Peyer's patch (tissue), 4 donors: Measurements from ENCODE around the gene TUBB3. TPM values are rescaled to one million over a fixed set of nuclear protein-coding genes. Genes with fewer than 3 reads are reported as not detected.

Source experiments
- DNase-seq, 3 donors: peaks; one replicate each; pipeline ENCODE4 v3.0.0-alpha.2; 2017 to 2019
- H3K27ac ChIP-seq, 4 donors: fragments of 200-600 bp; sonication (generic); one replicate each; pipeline ENCODE4 v1.5.1; 2016 to 2019
- H3K27me3 ChIP-seq, 2 donors: fragments of 200-600 bp; sonication (generic); one replicate each; pipeline ENCODE4 v1.5.1; 2019
- H3K36me3 ChIP-seq, 3 donors: fragments of 200-600 bp; sonication (generic); one replicate each; pipeline ENCODE4 v1.5.1; 2016 to 2019
- H3K4me1 ChIP-seq, 4 donors: fragments of 200-600 bp; sonication (generic); one replicate each; pipeline ENCODE4 v1.5.1; 2016 to 2019
- H3K4me3 ChIP-seq, 4 donors: fragments of 200-600 bp; sonication (generic); 1 replicate in 3 of 4; 2 replicates in 1 of 4; pipeline ENCODE4 v1.5.1; 2016 to 2019; ENCODE audit warnings: mild to moderate bottlenecking in 1 of 4
- H3K9me3 ChIP-seq, 4 donors: fragments of 200-600 bp; sonication (generic); one replicate each; pipeline ENCODE4 v1.5.1; 2016 to 2019; ENCODE audit warnings: mild to moderate bottlenecking in 1 of 4
- POLR2A ChIP-seq, 2 donors: fragments of 450-650 bp; IDR thresholded peaks; one replicate each; pipeline ENCODE4 v1.5.1; 2017; ENCODE audit warnings: antibody characterized with exemption in 2 of 2, mild to moderate bottlenecking in 2 of 2, moderate library complexity in 2 of 2
- total RNA-seq, 4 donors: library from RNA; depleted of rRNA; stranded (reverse); fragments of >200 nt; gene quantifications; one replicate each; pipeline ENCODE4 v1.1.0, GENCODE V29; 2016
- TF ChIP-seq, protein P1 (sequence below), 6 experiments: fragments of 450-650 bp in 4 of 6; fragments of 200-600 bp in 2 of 6; sonication (generic) in 1 of 6; IDR thresholded peaks; one replicate each; pipeline ENCODE4 v1.5.1; 2017 to 2019; ENCODE audit warnings: antibody characterized with exemption in 6 of 6, mild to moderate bottlenecking in 3 of 6, moderate library complexity in 1 of 6

TUBB3 gene
- total RNA-seq, 4 donors from 2014 or later = 2.1 to 12.4 (median 4.6) TPM

DNA sequence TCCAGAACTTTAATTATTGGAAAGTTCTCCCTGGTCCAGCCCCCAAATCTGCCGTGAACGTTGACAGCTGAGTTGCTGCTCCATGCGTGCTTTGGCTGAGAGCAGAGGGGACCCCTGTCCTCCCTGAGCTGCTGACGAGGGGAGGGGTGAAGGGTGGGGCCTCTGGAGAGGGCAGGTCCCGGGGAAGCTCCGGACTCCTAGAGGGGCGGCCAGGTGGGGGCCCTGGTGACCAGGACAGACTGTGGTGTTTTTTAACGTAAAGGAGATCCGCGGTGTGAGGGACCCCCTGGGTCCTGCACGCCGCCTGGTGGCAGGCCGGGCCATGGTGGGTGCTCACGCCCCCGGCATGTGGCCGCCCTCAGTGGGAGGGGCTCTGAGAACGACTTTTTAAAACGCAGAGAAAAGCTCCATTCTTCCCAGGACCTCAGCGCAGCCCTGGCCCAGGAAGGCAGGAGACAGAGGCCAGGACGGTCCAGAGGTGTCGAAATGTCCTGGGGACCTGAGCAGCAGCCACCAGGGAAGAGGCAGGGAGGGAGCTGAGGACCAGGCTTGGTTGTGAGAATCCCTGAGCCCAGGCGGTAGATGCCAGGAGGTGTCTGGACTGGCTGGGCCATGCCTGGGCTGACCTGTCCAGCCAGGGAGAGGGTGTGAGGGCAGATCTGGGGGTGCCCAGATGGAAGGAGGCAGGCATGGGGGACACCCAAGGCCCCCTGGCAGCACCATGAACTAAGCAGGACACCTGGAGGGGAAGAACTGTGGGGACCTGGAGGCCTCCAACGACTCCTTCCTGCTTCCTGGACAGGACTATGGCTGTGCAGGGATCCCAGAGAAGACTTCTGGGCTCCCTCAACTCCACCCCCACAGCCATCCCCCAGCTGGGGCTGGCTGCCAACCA, 4.4 kb upstream of the TUBB3 start, which contains the start of gene MC1R:
Gene MC1R, plus strand, starts transcription at position 410 of the 895 bp plus-strand sequence. Its CDS starts 397 bp downstream, at position 807.
- H3K9me3 ChIP-seq = no peaks in the 10 kb centered on the region
- TF ChIP-seq, protein P1, sequence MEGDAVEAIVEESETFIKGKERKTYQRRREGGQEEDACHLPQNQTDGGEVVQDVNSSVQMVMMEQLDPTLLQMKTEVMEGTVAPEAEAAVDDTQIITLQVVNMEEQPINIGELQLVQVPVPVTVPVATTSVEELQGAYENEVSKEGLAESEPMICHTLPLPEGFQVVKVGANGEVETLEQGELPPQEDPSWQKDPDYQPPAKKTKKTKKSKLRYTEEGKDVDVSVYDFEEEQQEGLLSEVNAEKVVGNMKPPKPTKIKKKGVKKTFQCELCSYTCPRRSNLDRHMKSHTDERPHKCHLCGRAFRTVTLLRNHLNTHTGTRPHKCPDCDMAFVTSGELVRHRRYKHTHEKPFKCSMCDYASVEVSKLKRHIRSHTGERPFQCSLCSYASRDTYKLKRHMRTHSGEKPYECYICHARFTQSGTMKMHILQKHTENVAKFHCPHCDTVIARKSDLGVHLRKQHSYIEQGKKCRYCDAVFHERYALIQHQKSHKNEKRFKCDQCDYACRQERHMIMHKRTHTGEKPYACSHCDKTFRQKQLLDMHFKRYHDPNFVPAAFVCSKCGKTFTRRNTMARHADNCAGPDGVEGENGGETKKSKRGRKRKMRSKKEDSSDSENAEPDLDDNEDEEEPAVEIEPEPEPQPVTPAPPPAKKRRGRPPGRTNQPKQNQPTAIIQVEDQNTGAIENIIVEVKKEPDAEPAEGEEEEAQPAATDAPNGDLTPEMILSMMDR (IDR thresholded peaks at IDR 0.05) = peak in 4 of 6 experiments; percentile 20 to 41 (median 28)
- no peak for TF ChIP-seq POLR2A (IDR thresholded peaks at IDR 0.05)
- peak within 1 kb of the TSS in 3 of 4 donors; percentile 47 to 67 (median 51) for H3K27ac ChIP-seq
- peaks cover 5 to 48% (median 34%) of the 10 kb centered on the region in 4 donors for H3K4me1 ChIP-seq
- H3K4me3 ChIP-seq = peak within 1 kb of the TSS in 3 of 4 donors; percentile 35 to 49 (median 42)
- H3K36me3 ChIP-seq = no peaks in the 10 kb centered on the region
- H3K27me3 ChIP-seq = peaks cover 0 to 16% of the 10 kb centered on the region in 2 donors
- DNase-seq = peak in 1 of 3 donors; percentile 26

DNA sequence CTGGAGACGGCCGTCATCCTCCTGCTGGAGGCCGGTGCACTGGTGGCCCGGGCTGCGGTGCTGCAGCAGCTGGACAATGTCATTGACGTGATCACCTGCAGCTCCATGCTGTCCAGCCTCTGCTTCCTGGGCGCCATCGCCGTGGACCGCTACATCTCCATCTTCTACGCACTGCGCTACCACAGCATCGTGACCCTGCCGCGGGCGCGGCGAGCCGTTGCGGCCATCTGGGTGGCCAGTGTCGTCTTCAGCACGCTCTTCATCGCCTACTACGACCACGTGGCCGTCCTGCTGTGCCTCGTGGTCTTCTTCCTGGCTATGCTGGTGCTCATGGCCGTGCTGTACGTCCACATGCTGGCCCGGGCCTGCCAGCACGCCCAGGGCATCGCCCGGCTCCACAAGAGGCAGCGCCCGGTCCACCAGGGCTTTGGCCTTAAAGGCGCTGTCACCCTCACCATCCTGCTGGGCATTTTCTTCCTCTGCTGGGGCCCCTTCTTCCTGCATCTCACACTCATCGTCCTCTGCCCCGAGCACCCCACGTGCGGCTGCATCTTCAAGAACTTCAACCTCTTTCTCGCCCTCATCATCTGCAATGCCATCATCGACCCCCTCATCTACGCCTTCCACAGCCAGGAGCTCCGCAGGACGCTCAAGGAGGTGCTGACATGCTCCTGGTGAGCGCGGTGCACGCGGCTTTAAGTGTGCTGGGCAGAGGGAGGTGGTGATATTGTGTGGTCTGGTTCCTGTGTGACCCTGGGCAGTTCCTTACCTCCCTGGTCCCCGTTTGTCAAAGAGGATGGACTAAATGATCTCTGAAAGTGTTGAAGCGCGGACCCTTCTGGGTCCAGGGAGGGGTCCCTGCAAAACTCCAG, 3.4 kb upstream of the TUBB3 start:
- TF ChIP-seq, protein P1 (IDR thresholded peaks at IDR 0.05) = no peak
- TF ChIP-seq POLR2A (IDR thresholded peaks at IDR 0.05) = no peak
- Histone ChIP-seq H3K27me3 (peaks cover 0 to 27% of the 10 kb centered on the region in 2 donors), H3K9me3 (no peaks in the 10 kb centered on the region), H3K36me3 (no peaks in the 10 kb centered on the region), H3K4me1 (peaks cover 5 to 59% (median 40%) of the 10 kb centered on the region in 4 donors), H3K4me3 (no peak overlapping the region), H3K27ac (no peak overlapping the region)
- DNase-seq = no peak

DNA sequence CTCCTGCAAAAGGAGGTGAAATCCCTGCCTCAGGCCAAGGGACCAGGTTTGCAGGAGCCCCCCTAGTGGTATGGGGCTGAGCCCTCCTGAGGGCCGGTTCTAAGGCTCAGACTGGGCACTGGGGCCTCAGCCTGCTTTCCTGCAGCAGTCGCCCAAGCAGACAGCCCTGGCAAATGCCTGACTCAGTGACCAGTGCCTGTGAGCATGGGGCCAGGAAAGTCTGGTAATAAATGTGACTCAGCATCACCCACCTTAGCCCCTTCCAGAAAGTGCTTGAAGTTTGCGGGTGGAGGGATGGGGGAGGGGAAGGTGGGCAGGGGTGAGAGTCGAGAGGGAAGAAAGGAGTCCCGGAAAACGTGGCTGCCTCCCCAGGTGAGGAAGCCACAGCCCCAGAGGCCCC, 2.4 kb upstream of the TUBB3 start:
- TF ChIP-seq, protein P1 (IDR thresholded peaks at IDR 0.05) = no peak
- DNase-seq = peak in 1 of 3 donors; percentile 48
- peaks cover 0 to 3% (median 0%) of the 10 kb centered on the region in 4 donors for H3K9me3 ChIP-seq
- H3K36me3 ChIP-seq = no peaks in the 10 kb centered on the region
- no peak overlapping the region for H3K4me3 ChIP-seq
- H3K27me3 ChIP-seq = peaks cover 0 to 28% of the 10 kb centered on the region in 2 donors
- peak overlapping the region in 1 of 4 donors; percentile 17 for H3K27ac ChIP-seq
- peaks cover 8 to 63% (median 43%) of the 10 kb centered on the region in 4 donors for H3K4me1 ChIP-seq

DNA sequence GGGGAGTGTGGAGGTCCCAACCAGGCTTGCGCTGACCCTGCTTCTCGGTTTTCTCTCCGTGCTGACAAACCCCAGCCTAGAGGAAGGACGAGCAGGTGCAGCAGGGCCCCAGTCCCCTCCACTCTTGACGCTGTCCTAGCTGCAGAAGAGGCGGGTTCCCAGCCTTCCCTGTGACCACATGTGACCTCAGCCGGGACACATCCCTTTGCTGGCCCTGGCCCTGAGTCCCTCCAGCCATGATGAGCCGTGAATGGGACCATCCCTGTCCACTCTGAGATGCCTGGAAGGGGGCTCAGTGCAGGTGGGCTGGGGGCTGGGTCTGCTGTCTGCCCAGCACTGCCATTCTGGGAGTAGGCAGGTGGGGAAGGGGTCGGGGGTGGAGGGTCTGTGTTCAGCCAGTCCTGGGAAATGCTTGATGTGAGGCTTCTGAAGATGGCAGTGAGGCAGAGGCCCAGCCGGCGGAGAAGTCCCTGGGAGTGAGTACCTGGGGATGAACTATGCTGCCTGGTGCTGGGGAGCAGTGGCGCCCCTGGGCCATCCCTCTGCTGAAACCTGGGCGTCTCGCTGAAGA, 1.9 kb upstream of the TUBB3 start:
- peaks cover 10 to 67% (median 46%) of the 10 kb centered on the region in 4 donors for H3K4me1 ChIP-seq
- peak in 1 of 3 donors; percentile 43 for DNase-seq
- no peak for TF ChIP-seq POLR2A (IDR thresholded peaks at IDR 0.05)
- TF ChIP-seq, protein P1 (IDR thresholded peaks at IDR 0.05) = no peak
- peaks cover 0 to 28% of the 10 kb centered on the region in 2 donors for H3K27me3 ChIP-seq
- no peak overlapping the region for H3K4me3 ChIP-seq
- no peaks in the 10 kb centered on the region for H3K36me3 ChIP-seq
- peak overlapping the region in 3 of 4 donors; percentile 17 to 88 (median 79) for H3K27ac ChIP-seq
- H3K9me3 ChIP-seq = peaks cover 0 to 6% (median 0%) of the 10 kb centered on the region in 4 donors
